Large intestine (tissue), 3 donors: ENCODE data around the gene PEAK1. TPM values are rescaled to one million over a fixed set of nuclear protein-coding genes. Genes with fewer than 3 reads are reported as not detected.

ENCODE experiments used
- DNase-seq, 2 donors: peaks; one replicate each; pipeline versions ENCODE4 v3.0.0 to v3.0.0-alpha.2; 2013
- H3K27ac ChIP-seq: one replicate; pipeline ENCODE4 v1.5.1; 2013; ENCODE audit warnings: low read length
- H3K27me3 ChIP-seq: 2 replicates; pipeline ENCODE4 v1.6.1; 2013; ENCODE audit warnings: low read length; ENCODE audit not compliant: control insufficient read depth, insufficient read depth
- H3K36me3 ChIP-seq: 2 replicates; pipeline ENCODE4 v1.6.1; 2013; ENCODE audit warnings: low read length; ENCODE audit not compliant: control insufficient read depth, insufficient read depth
- H3K4me1 ChIP-seq: one replicate; pipeline ENCODE4 v1.6.1; 2013; ENCODE audit warnings: low read length; ENCODE audit not compliant: control insufficient read depth, insufficient read depth
- H3K4me3 ChIP-seq: one replicate; pipeline ENCODE4 v1.5.1; 2013; ENCODE audit warnings: low read length
- H3K9me3 ChIP-seq: one replicate; pipeline ENCODE4 v1.6.1; 2013; ENCODE audit warnings: mild to moderate bottlenecking, low read depth, low read length, moderate library complexity; ENCODE audit not compliant: control insufficient read depth
- WGBS: methylation state at CpG from one replicate; pipeline ENCODE4 v1.1.5; 2013; ENCODE audit warnings: low lambda C conversion rate; ENCODE audit not compliant: insufficient coverage; 5-methylcytosine and 5-hydroxymethylcytosine counted together
- polyA plus RNA-seq: library from polyadenylated mRNA; unstranded; fragments of 120-200 nt; gene quantifications from one replicate; pipeline ENCODE4 v1.2.1, GENCODE V29; 2013

PEAK1 gene
- polyA plus RNA-seq, 1 donor = 25.7 TPM

GRCh38 chr15:77384086-77384485 is 35.8 kb downstream of the PEAK1 start:
- no peaks in the 10 kb centered on the region for H3K9me3 ChIP-seq
- no peaks in the 10 kb centered on the region for H3K27me3 ChIP-seq
- H3K4me3 ChIP-seq = no peak overlapping the region
- DNase-seq = no peak
- no peaks in the 10 kb centered on the region for H3K4me1 ChIP-seq
- H3K36me3 ChIP-seq = no peaks in the 10 kb centered on the region
- no peak overlapping the region for H3K27ac ChIP-seq

GRCh38 chr15:77380033-77380432 is 39.9 kb downstream of the PEAK1 start:
- no peak for DNase-seq
- H3K4me1 ChIP-seq = no peaks in the 10 kb centered on the region
- H3K36me3 ChIP-seq = no peaks in the 10 kb centered on the region
- no peak overlapping the region for H3K27ac ChIP-seq
- no peaks in the 10 kb centered on the region for H3K9me3 ChIP-seq
- no CpG with 5 or more reads among the region's 4 CpGs for WGBS
- no peak overlapping the region for H3K4me3 ChIP-seq
- H3K27me3 ChIP-seq = no peaks in the 10 kb centered on the region

DNA sequence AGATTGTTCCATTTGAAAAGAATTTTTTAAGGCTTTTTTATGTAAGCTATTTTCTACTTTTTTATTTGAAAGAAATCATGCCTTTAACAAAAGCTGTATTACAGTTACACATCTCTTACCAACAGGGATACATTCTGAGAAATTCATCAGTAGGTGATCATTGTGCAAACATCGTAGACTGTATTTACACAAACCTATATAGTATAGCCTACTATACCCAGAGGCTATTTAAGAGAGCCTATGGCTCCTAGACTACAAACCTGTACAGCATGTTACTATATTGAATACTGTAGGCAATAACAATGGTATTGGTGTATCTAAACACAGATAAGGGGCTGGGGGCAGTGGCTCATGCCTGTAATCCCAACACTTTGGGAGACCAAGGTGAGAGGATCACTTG is 43.1 kb downstream of the PEAK1 start:
- no CpG with 5 or more reads among the region's 1 CpG for WGBS
- no peak for DNase-seq
- Histone ChIP-seq H3K27ac (no peak overlapping the region), H3K27me3 (no peaks in the 10 kb centered on the region), H3K4me1 (no peaks in the 10 kb centered on the region), H3K36me3 (no peaks in the 10 kb centered on the region), H3K9me3 (no peaks in the 10 kb centered on the region), H3K4me3 (no peak overlapping the region)

DNA sequence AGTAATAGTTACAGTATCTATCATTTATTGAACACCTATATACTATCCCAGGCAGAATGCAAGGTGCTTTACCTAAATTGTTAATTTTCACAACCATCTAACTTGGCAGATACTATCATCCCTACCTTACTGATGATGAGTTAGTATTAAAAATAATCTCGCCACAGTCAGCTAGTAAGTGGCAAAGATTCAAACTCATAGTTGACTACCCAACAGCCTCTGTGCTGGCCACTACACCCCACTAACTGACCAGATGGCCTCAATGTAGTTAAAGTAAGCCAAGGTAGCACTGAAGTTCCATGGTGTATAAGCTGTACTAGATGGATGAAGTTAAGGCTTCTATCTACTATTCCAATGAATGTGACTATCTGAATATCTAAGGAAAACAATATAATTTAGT is 44.8 kb downstream of the PEAK1 start:
- H3K36me3 ChIP-seq = no peaks in the 10 kb centered on the region
- no CpG with 5 or more reads among the region's 1 CpG for WGBS
- no peak for DNase-seq
- no peak overlapping the region for H3K4me3 ChIP-seq
- no peaks in the 10 kb centered on the region for H3K27me3 ChIP-seq
- H3K4me1 ChIP-seq = no peaks in the 10 kb centered on the region
- no peaks in the 10 kb centered on the region for H3K9me3 ChIP-seq
- H3K27ac ChIP-seq = no peak overlapping the region

DNA sequence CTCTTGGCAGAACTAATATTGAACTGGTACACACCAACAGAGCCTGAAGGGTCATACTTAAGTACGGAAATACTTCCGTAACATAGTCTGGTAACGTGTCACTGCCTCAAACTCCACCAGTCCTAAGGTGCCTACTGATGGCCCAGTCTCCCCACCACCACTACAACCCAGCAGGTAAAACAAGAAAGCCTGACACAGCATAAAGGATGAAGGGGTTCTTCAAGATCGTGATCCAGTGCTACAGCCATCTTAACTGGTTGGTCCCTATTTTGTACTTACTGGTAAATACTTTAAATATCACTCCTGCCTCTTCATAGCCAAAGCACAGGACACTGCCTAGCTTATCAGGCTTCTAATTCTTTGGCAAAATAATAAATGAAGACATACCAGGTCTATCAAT is 46.5 kb downstream of the PEAK1 start:
- Histone ChIP-seq H3K27me3 (no peaks in the 10 kb centered on the region), H3K27ac (no peak overlapping the region), H3K9me3 (no peaks in the 10 kb centered on the region), H3K36me3 (no peaks in the 10 kb centered on the region), H3K4me1 (no peaks in the 10 kb centered on the region), H3K4me3 (no peak overlapping the region)
- DNase-seq = no peak
- no CpG with 5 or more reads among the region's 4 CpGs for WGBS

DNA sequence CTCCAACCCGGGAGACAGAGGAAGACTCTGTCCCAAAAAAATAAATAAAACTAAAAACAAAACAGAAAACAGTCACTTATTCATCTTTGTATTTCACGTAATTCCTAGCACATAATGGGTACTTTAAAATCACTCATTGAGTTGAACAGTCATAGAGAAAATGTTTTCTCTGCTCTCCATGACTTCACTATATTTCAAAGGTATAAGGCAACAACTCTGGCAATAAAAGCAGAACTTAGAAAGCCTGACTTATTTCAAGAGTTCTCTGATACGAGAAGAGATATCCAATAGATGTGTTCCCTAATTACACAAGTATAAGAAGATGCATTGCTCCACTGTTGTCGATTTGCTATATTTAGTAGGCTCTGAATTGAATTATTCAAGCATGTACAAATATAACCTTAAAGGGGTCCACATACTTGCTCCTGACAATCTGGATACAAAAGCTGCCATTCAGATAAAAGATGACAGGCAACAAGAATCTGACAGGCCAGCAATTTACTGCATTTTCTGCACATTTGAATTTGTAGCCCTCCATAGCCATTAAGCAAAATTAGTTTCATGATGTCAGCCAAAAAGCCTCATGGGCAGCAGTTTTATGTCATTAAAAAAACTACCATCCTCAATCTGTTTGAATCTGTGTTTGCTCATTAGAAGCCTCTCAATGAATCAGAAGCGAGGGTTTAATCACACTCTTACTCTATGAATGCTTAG is 47.9 kb downstream of the PEAK1 start:
- H3K36me3 ChIP-seq = no peaks in the 10 kb centered on the region
- no peak for DNase-seq
- 100% methylated on average over 1 of the region's 5 CpGs for WGBS
- no peak overlapping the region for H3K27ac ChIP-seq
- H3K9me3 ChIP-seq = no peaks in the 10 kb centered on the region
- no peaks in the 10 kb centered on the region for H3K4me1 ChIP-seq
- H3K4me3 ChIP-seq = no peak overlapping the region
- H3K27me3 ChIP-seq = no peaks in the 10 kb centered on the region

DNA sequence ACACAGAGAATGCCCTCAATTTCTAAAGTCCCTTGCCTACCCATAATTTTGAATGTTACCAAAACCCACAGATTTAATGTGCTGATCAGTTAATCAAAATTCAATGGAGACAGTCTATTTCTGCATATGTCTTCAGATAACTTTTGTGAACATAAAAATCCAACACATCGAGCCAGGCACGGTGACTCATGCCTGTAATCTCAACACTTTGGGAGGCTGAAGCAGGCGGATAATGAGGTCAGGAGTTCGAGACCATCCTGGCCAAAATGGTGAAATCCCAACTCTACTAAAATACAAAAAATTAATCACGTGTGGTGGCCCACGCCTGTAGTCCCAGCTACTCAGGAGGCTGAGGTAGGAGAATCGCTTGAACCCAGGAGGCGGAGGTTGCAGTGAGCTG is 49.3 kb downstream of the PEAK1 start:
- Histone ChIP-seq H3K4me3 (no peak overlapping the region), H3K4me1 (no peaks in the 10 kb centered on the region), H3K36me3 (no peaks in the 10 kb centered on the region), H3K9me3 (no peaks in the 10 kb centered on the region), H3K27me3 (no peaks in the 10 kb centered on the region), H3K27ac (no peak overlapping the region)
- no peak for DNase-seq
- no CpG with 5 or more reads among the region's 8 CpGs for WGBS

GRCh38 chr15:77369168-77369567 is 50.7 kb downstream of the PEAK1 start:
- no peak overlapping the region for H3K4me3 ChIP-seq
- no peak for DNase-seq
- no peaks in the 10 kb centered on the region for H3K27me3 ChIP-seq
- H3K36me3 ChIP-seq = no peaks in the 10 kb centered on the region
- no peak overlapping the region for H3K27ac ChIP-seq
- H3K9me3 ChIP-seq = no peaks in the 10 kb centered on the region
- H3K4me1 ChIP-seq = no peaks in the 10 kb centered on the region
- WGBS = 100% methylated on average over 2 of the region's 4 CpGs

GRCh38 chr15:77367631-77368030 is 52.3 kb downstream of the PEAK1 start:
- Histone ChIP-seq H3K27me3 (no peaks in the 10 kb centered on the region), H3K36me3 (peaks cover 9% of the 10 kb centered on the region), H3K27ac (no peak overlapping the region), H3K4me3 (no peak overlapping the region), H3K9me3 (no peaks in the 10 kb centered on the region), H3K4me1 (no peaks in the 10 kb centered on the region)
- DNase-seq = no peak
- 83% methylated on average over 2 of the region's 2 CpGs for WGBS

DNA sequence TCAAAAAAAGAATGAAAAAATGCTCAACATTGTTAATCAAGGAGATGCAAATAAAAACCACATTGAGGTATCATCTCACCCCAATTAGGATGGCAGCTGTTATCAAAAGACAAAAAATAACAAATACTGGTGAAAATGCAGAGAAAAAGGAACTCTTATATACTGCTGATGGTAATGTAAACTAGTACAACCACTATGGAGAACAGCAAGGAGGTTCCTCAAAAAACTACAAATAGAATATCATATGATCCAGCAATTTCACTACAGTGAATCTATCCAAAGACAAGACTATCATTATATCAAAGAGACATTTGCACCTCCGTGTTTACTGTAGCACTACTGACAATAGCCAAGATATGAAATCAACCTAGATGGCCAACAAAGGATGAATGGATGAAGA is 58.4 kb downstream of the PEAK1 start:
- no peaks in the 10 kb centered on the region for H3K27me3 ChIP-seq
- WGBS = no CpG with 5 or more reads among the region's 1 CpG
- DNase-seq = no peak

DNA sequence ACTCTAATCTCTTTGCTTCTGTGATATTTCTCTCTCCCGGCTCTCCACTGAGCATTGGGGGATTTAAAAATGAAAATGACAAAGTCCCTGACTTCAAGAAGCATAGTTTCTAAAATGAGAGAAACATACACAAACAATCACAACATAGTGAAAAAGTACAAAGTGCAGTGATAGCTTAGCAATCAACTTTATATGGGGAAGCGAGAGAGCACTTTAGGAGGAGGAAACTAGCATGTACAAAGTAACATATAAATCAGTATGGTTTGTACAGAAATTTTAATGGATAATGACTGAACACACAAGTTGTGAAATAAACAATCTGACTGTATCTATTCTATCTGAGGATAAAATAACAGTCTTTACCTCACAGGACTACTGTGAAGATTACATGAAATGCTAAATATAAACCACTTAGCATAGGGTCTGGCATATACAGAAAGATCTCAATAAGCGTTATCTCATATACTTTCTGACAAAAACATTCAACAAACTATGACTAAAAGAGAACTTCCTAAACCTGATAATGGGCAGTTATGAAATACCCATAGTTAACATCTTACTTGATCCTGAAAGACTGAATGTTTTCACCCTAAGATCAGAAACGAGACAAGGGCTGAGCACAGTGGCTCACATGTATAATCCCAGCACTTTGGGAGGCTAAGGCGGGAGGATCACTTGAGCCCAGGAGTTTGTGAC is 61.2 kb downstream of the PEAK1 start:
- H3K27ac ChIP-seq = no peak overlapping the region
- peaks cover 7% of the 10 kb centered on the region for H3K36me3 ChIP-seq
- H3K4me3 ChIP-seq = no peak overlapping the region
- no peaks in the 10 kb centered on the region for H3K27me3 ChIP-seq
- no peaks in the 10 kb centered on the region for H3K9me3 ChIP-seq
- 63% methylated on average over 2 of the region's 5 CpGs for WGBS
- no peak for DNase-seq
- no peaks in the 10 kb centered on the region for H3K4me1 ChIP-seq

More for the DNA sequence above, 58.4 kb downstream of the PEAK1 start:
- Histone ChIP-seq H3K27ac (no peak overlapping the region), H3K9me3 (no peaks in the 10 kb centered on the region), H3K4me1 (no peaks in the 10 kb centered on the region), H3K4me3 (no peak overlapping the region), H3K36me3 (peaks cover 9% of the 10 kb centered on the region)
